ENCODE data around the gene GCN1.

Gene GCN1

DNA sequence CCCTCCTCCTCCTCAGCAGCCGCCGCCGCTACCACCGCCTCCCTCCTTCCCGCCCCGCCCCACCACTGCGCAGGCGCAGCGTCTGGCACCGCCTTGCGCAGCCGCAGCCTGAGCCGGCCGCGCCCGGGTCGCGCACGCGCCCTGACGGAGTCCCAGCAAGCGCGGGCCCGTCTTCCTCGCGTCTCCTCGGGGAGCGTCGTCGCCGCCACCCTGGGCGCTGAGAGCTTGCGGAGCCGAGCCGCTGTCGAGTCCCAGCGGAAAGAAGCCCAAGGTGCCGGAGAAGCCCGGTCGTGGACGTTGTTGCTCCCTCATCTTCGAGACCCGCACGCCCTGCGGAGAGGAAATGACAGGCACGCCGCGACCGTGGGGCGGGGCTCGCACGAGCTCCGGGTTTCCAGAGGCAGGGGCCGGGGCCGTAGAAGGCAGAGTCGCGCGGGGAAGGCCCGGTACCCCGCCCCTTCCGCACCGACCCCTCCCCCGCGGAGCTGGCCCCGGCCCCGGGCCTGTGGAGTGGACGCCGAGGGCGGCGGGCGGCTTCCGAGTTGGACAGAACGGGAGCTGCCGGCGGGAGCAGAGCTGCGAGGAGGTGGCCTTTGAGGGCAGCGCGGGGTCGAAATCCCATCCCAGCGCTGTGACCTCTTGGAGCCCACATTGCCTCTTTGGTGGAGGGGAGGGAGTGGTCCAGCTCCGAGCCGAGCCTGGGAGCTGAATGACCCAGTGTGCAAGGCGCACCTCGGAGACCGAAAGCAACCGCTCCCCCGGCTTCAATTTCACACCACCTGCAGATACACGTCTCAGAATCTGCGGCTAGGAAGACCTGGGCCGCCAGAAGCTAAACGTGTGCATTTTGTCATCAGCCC is 77.5 kb downstream of the GCN1 start (continued):
- TF ChIP-seq ZNF510 (tag by site-specific recombination; IDR thresholded peaks at IDR 0.05; ENCODE audit: insufficient replicate concordance), result no peak
- TF ChIP-seq ZNF707 (tag by site-specific recombination; IDR thresholded peaks at IDR 0.05), result no peak
- TF ChIP-seq, protein P1, sequence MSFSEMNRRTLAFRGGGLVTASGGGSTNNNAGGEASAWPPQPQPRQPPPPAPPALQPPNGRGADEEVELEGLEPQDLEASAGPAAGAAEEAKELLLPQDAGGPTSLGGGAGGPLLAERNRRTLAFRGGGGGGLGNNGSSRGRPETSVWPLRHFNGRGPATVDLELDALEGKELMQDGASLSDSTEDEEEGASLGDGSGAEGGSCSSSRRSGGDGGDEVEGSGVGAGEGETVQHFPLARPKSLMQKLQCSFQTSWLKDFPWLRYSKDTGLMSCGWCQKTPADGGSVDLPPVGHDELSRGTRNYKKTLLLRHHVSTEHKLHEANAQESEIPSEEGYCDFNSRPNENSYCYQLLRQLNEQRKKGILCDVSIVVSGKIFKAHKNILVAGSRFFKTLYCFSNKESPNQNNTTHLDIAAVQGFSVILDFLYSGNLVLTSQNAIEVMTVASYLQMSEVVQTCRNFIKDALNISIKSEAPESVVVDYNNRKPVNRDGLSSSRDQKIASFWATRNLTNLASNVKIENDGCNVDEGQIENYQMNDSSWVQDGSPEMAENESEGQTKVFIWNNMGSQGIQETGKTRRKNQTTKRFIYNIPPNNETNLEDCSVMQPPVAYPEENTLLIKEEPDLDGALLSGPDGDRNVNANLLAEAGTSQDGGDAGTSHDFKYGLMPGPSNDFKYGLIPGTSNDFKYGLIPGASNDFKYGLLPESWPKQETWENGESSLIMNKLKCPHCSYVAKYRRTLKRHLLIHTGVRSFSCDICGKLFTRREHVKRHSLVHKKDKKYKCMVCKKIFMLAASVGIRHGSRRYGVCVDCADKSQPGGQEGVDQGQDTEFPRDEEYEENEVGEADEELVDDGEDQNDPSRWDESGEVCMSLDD (tag by site-specific recombination; IDR thresholded peaks at IDR 0.05), result no peak
- TF ChIP-seq, protein P2, sequence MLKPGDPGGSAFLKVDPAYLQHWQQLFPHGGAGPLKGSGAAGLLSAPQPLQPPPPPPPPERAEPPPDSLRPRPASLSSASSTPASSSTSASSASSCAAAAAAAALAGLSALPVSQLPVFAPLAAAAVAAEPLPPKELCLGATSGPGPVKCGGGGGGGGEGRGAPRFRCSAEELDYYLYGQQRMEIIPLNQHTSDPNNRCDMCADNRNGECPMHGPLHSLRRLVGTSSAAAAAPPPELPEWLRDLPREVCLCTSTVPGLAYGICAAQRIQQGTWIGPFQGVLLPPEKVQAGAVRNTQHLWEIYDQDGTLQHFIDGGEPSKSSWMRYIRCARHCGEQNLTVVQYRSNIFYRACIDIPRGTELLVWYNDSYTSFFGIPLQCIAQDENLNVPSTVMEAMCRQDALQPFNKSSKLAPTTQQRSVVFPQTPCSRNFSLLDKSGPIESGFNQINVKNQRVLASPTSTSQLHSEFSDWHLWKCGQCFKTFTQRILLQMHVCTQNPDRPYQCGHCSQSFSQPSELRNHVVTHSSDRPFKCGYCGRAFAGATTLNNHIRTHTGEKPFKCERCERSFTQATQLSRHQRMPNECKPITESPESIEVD (tag by site-specific recombination; IDR thresholded peaks at IDR 0.05), result no peak
- TF ChIP-seq ZNF280D (tag by site-specific recombination; IDR thresholded peaks at IDR 0.05), result no peak
- TF ChIP-seq ZFP41 (tag by site-specific recombination; IDR thresholded peaks at IDR 0.05; ENCODE audit: borderline replicate concordance), result no peak
- TF ChIP-seq ZNF211 (tag by site-specific recombination; IDR thresholded peaks at IDR 0.05; ENCODE audit: low read depth), result no peak
- TF ChIP-seq ZNF37A (tag by site-specific recombination; IDR thresholded peaks at IDR 0.05), result no peak
- no peak for TF ChIP-seq PRDM1 (tag by site-specific recombination; IDR thresholded peaks at IDR 0.05)
- TF ChIP-seq ZNF830 (tag by site-specific recombination; IDR thresholded peaks at IDR 0.05; ENCODE audit: low read depth), result no peak
- TF ChIP-seq, protein P3, sequence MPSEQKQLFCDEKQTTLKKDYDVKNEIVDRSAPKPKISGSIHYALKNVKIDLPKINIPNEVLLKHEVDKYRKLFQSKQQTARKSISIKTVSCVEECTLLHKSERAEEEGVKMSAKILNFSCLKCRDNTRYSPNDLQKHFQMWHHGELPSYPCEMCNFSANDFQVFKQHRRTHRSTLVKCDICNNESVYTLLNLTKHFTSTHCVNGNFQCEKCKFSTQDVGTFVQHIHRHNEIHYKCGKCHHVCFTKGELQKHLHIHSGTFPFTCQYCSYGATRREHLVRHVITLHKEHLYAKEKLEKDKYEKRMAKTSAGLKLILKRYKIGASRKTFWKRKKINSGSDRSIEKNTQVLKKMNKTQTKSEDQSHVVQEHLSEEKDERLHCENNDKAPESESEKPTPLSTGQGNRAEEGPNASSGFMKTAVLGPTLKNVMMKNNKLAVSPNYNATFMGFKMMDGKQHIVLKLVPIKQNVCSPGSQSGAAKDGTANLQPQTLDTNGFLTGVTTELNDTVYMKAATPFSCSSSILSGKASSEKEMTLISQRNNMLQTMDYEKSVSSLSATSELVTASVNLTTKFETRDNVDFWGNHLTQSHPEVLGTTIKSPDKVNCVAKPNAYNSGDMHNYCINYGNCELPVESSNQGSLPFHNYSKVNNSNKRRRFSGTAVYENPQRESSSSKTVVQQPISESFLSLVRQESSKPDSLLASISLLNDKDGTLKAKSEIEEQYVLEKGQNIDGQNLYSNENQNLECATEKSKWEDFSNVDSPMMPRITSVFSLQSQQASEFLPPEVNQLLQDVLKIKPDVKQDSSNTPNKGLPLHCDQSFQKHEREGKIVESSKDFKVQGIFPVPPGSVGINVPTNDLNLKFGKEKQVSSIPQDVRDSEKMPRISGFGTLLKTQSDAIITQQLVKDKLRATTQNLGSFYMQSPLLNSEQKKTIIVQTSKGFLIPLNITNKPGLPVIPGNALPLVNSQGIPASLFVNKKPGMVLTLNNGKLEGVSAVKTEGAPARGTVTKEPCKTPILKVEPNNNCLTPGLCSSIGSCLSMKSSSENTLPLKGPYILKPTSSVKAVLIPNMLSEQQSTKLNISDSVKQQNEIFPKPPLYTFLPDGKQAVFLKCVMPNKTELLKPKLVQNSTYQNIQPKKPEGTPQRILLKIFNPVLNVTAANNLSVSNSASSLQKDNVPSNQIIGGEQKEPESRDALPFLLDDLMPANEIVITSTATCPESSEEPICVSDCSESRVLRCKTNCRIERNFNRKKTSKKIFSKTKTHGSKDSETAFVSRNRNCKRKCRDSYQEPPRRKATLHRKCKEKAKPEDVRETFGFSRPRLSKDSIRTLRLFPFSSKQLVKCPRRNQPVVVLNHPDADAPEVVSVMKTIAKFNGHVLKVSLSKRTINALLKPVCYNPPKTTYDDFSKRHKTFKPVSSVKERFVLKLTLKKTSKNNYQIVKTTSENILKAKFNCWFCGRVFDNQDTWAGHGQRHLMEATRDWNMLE (tag by site-specific recombination; conservative IDR thresholded peaks at IDR 0.05; ENCODE audit: low read depth), result no peak
- peak; percentile 89 for TF ChIP-seq ZBTB20 (tag by site-specific recombination; IDR thresholded peaks at IDR 0.05)
- TF ChIP-seq ZNF747 (tag by site-specific recombination; IDR thresholded peaks at IDR 0.05), result no peak
- 0 out of 2 replicates have a peak, but pooled peaks have one; percentile 44 for TF ChIP-seq ZNF600 (tag by site-specific recombination; IDR thresholded peaks at IDR 0.05)
- TF ChIP-seq, protein P4, sequence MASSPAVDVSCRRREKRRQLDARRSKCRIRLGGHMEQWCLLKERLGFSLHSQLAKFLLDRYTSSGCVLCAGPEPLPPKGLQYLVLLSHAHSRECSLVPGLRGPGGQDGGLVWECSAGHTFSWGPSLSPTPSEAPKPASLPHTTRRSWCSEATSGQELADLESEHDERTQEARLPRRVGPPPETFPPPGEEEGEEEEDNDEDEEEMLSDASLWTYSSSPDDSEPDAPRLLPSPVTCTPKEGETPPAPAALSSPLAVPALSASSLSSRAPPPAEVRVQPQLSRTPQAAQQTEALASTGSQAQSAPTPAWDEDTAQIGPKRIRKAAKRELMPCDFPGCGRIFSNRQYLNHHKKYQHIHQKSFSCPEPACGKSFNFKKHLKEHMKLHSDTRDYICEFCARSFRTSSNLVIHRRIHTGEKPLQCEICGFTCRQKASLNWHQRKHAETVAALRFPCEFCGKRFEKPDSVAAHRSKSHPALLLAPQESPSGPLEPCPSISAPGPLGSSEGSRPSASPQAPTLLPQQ (tag by site-specific recombination; IDR thresholded peaks at IDR 0.05), result peak; percentile 85
- peak; percentile 86 for TF ChIP-seq GLIS2 (tag by site-specific recombination; IDR thresholded peaks at IDR 0.05)
- TF ChIP-seq, protein P5, sequence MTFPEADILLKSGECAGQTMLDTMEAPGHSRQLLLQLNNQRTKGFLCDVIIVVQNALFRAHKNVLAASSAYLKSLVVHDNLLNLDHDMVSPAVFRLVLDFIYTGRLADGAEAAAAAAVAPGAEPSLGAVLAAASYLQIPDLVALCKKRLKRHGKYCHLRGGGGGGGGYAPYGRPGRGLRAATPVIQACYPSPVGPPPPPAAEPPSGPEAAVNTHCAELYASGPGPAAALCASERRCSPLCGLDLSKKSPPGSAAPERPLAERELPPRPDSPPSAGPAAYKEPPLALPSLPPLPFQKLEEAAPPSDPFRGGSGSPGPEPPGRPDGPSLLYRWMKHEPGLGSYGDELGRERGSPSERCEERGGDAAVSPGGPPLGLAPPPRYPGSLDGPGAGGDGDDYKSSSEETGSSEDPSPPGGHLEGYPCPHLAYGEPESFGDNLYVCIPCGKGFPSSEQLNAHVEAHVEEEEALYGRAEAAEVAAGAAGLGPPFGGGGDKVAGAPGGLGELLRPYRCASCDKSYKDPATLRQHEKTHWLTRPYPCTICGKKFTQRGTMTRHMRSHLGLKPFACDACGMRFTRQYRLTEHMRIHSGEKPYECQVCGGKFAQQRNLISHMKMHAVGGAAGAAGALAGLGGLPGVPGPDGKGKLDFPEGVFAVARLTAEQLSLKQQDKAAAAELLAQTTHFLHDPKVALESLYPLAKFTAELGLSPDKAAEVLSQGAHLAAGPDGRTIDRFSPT (tag by site-specific recombination; IDR thresholded peaks at IDR 0.05), result no peak
- no peak for TF ChIP-seq SCRT1 (tag by site-specific recombination; IDR thresholded peaks at IDR 0.05; ENCODE audit: borderline replicate concordance)
- TF ChIP-seq RBAK (tag by site-specific recombination; IDR thresholded peaks at IDR 0.05), result no peak
- TF ChIP-seq ZNF2 (tag by site-specific recombination; IDR thresholded peaks at IDR 0.05), result peak; percentile 48; the same call in 1 of the 2 replicates
- peak; percentile 71; the same call in 1 of the 2 replicates for TF ChIP-seq KLF7 (tag by site-specific recombination; IDR thresholded peaks at IDR 0.05; ENCODE audit: borderline replicate concordance)
- no peak for TF ChIP-seq ZNF19 (tag by site-specific recombination; IDR thresholded peaks at IDR 0.05; ENCODE audit: low read depth)
